A549 (cell line): Measurements from ENCODE around the gene INTS15.

Experiments used
- CEBPB ChIP-seq, 2 experiments: fragments of >200 bp in 1 of 2; sonication (Bioruptor Twin) in 1 of 2; formaldehyde crosslinking in 1 of 2; IDR thresholded peaks; 2 replicates each; pipeline ENCODE4 v1.6.1; 2012 to 2016
- CHD2 ChIP-seq: fragments of 150-350 bp; IDR thresholded peaks from 2 replicates; pipeline ENCODE4 v1.6.1; 2014; ENCODE audit warnings: low read length; ENCODE audit not compliant: partially characterized antibody
- CHD4 ChIP-seq: fragments of 200-600 bp; sonication (generic); IDR thresholded peaks from 2 replicates; pipeline ENCODE4 v1.6.1; 2016; ENCODE audit warnings: antibody characterized with exemption, mild to moderate bottlenecking, borderline replicate concordance
- HDAC2 ChIP-seq: fragments of 200-600 bp; sonication (generic); IDR thresholded peaks from 2 replicates; pipeline ENCODE4 v1.6.1; 2016
- HES2 ChIP-seq: fragments of >200 bp; sonication (Bioruptor Twin); formaldehyde crosslinking; IDR thresholded peaks from 2 replicates; pipeline ENCODE4 v1.6.1; 2016
- JUN ChIP-seq, 2 experiments: fragments of >200 bp; sonication (Bioruptor Twin); formaldehyde crosslinking; IDR thresholded peaks; 2 replicates in 1 of 2; 3 replicates in 1 of 2; pipeline ENCODE4 v1.6.1; 2016 to 2017
- KDM1A ChIP-seq: fragments of 200-600 bp; sonication (generic); IDR thresholded peaks from 2 replicates; pipeline ENCODE4 v1.6.1; 2016; ENCODE audit warnings: low read depth, mild to moderate bottlenecking
- POLR2A ChIP-seq: IDR thresholded peaks from 2 replicates; pipeline ENCODE4 v1.6.1; 2012; ENCODE audit warnings: mild to moderate bottlenecking, low read length
- RAD21 ChIP-seq, 2 experiments: fragments of >200 bp in 1 of 2; sonication (Bioruptor Twin) in 1 of 2; formaldehyde crosslinking in 1 of 2; IDR thresholded peaks in 1 of 2; conservative IDR thresholded peaks in 1 of 2; 2 replicates in 1 of 2; 3 replicates in 1 of 2; pipeline ENCODE4 v1.6.1; 2012 to 2018; ENCODE audit warnings: inconsistent platforms in 1 of 2
- REST ChIP-seq: fragments of 200-600 bp; sonication (generic); IDR thresholded peaks from 2 replicates; pipeline ENCODE4 v1.6.1; 2016; ENCODE audit warnings: antibody characterized with exemption, mild to moderate bottlenecking, moderate library complexity
- TF ChIP-seq, protein P1 (sequence below): fragments of >200 bp; sonication (Bioruptor Twin); formaldehyde crosslinking; IDR thresholded peaks from 3 replicates; pipeline ENCODE4 v1.5.1; 2016
- TF ChIP-seq, protein P2 (sequence below): fragments of 250-450 bp; sonication (Bioruptor Pico); IDR thresholded peaks from 2 replicates; pipeline ENCODE4 v1.5.0; 2021; ENCODE audit warnings: mild to moderate bottlenecking, moderate library complexity, borderline replicate concordance

DNA sequence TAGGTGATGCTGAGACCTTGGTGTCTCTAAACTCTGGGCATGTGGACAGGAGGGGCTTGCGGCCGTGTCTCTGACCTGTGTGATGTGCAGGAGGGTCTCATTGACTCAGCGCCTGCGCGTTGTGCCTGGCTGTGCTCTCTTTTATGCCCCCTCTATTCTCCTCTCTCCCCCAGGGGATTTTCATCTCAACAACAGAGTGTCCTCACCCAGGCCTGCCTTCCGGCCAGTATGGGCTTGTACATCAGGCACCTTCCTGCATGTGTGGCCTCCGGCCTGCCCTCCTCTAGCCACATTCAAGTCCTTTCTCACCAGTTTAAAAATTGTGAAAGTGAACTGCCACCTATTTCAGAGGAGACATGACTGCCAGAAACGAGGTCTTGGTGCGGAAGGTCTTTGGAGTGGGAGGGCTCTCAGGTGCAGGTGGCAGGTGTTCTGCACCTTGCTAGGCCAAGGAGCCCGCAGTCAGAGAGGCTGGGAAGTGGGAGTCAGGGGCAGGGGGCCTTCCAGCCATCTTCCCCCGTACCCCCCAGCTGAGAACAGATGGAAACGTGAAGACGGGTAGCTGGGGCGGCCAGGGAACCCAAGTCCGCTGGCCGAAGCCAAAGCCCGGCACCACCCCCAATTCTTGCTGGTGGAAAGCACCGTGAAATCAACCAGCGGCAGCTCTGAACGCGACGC lies 531 bp upstream of the INTS15 start:
- no peak for TF ChIP-seq KDM1A
- no peak for TF ChIP-seq CHD2
- no peak for TF ChIP-seq RAD21 (conservative IDR thresholded peaks at IDR 0.05 in 1 of 2, IDR thresholded peaks at IDR 0.05 in 1 of 2)
- TF ChIP-seq, protein P1, sequence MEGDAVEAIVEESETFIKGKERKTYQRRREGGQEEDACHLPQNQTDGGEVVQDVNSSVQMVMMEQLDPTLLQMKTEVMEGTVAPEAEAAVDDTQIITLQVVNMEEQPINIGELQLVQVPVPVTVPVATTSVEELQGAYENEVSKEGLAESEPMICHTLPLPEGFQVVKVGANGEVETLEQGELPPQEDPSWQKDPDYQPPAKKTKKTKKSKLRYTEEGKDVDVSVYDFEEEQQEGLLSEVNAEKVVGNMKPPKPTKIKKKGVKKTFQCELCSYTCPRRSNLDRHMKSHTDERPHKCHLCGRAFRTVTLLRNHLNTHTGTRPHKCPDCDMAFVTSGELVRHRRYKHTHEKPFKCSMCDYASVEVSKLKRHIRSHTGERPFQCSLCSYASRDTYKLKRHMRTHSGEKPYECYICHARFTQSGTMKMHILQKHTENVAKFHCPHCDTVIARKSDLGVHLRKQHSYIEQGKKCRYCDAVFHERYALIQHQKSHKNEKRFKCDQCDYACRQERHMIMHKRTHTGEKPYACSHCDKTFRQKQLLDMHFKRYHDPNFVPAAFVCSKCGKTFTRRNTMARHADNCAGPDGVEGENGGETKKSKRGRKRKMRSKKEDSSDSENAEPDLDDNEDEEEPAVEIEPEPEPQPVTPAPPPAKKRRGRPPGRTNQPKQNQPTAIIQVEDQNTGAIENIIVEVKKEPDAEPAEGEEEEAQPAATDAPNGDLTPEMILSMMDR, result no peak
- TF ChIP-seq HES2, result no peak
- no peak for TF ChIP-seq HDAC2
- TF ChIP-seq POLR2A, result no peak
- no peak for TF ChIP-seq JUN (IDR thresholded peaks at IDR 0.05)
- no peak for TF ChIP-seq CHD4
- TF ChIP-seq, protein P2, sequence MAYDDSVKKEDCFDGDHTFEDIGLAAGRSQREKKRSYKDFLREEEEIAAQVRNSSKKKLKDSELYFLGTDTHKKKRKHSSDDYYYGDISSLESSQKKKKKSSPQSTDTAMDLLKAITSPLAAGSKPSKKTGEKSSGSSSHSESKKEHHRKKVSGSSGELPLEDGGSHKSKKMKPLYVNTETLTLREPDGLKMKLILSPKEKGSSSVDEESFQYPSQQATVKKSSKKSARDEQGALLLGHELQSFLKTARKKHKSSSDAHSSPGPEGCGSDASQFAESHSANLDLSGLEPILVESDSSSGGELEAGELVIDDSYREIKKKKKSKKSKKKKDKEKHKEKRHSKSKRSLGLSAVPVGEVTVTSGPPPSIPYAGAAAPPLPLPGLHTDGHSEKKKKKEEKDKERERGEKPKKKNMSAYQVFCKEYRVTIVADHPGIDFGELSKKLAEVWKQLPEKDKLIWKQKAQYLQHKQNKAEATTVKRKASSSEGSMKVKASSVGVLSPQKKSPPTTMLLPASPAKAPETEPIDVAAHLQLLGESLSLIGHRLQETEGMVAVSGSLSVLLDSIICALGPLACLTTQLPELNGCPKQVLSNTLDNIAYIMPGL, result no peak
- TF ChIP-seq CEBPB (IDR thresholded peaks at IDR 0.05), result no peak
- no peak for TF ChIP-seq REST
